GM21619 (cell line): ENCODE data around the gene XPO5.
"Not testable (repeated sequence)": the region's sequence is repeated elsewhere in the genome, so short reads cannot be mapped to it uniquely, and the experiment has no call there.

ENCODE experiments used
- ATAC-seq: cut with Tn5 transposase; IDR thresholded peaks from one replicate; pipeline ENCODE4 v1.9.1; 2021; ENCODE audit not compliant: unreplicated experiment

The XPO5 gene

DNA sequence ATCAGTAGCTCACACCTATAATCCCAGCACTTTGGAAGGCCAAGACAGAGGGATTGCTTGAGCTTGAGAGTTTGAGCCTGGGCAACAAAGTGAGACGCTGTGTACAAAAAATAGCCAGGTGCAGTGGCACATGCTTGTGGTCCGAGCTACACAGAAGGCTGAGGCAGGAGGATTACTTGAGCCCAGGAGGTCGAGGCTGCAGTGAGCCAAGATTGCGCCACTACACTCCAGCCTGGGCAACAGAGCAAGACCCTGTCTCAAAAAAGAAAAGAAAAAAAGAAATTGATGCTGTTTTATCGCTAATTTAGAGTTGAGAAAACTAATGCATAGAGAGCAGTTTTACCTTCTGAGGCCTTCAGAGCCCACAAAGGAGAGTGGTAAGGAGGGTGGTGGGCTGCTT, 77.5 kb downstream of the XPO5 start:
- not testable (repeated sequence) for ATAC-seq

DNA sequence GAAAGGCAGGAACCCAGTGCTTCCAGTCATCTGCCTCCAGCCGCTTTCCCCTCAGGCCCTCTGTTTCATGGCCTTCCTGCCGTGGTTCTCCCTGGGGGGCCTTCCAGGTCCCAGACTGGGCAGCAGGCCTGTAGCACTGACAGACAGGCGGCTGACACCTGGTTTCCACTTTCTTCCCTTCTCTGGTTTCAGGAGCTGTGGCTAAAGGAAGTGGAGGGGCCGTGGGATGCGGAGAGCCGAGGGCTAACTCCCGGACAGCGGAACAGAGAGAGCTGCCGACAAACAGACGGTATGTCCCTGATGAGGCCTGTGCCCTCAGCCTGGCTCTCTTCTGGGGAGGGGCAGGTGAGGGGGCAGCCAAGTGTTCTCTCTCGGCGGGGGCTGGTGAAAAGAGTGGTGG, 78.1 kb downstream of the XPO5 start:
- ATAC-seq = no peak

DNA sequence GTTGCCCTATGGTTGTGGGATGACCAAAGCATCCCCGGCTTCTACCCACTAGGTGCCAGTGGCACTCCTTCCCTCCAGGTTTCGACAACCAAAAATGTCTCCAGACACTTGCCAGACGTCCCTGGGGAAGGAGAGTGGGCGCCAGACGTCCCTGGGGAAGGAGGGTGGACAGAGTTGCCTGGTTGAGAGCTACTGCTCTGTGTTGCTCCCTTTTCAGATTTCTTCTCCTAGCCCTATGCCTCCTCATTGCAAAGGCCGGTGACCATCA, 78.8 kb downstream of the XPO5 start:
- ATAC-seq = no peak

DNA sequence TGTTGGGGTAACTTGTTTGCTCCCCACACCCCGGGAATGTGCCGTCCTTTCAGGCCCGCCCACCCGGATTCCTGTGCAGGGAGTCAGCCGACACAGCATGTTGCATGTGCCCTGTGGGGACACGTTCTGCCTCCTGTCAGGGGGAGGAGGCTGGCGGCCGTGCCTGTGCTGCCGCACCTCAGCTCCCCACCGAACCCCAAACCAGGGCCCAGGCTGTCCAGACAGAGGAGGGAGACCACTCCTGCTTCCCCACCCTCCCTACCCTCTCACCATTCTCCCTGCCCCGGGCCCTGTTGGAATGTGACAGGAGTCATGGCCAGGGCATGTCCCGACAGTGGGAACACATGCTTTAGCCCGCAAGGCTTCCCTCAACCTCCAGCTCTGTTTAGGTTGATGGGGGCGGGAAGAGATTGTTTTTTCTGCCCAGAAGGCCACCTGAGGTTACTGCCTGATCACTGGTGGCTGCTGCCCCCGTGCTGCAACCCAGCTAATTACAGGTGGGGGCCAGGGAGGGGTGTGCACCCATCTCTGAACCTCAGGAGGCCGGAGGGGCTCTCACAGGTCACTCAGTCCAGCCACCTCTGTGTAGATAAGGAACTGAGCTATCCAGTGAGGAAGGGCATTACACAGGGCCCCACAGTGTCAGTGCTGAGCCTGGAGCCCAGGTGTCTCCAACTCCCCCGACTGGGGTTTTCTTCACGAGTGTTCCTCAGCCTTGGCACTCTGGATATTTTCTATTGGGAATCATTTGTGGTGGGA, 79.3 kb downstream of the XPO5 start:
- no peak for ATAC-seq

DNA sequence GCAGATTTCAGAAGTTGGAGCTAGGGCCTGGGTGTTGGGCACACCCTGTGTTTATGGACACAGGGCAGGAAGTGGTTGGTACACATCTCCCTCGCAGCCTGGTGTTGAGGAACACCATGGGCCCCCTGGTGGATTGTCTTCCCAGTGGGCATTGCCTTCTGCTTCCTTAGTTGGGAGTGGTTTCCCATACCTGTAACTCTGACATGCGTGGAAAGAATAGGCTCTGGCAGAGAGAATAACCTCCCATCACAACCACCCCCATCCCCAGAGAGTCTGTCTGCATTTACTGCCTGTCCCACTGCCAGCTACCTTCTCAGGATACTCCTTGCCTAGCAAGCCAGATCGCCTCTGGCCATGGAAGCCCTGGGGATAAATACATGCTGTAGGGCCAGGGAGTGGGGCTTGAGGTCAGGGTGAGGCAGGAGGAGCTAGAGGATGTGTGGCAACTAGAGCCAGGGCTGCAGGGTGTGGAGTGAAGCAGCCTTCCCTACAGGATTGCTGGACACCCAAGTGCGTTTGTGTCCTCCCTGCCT, 80.4 kb downstream of the XPO5 start:
- ATAC-seq = no peak

DNA sequence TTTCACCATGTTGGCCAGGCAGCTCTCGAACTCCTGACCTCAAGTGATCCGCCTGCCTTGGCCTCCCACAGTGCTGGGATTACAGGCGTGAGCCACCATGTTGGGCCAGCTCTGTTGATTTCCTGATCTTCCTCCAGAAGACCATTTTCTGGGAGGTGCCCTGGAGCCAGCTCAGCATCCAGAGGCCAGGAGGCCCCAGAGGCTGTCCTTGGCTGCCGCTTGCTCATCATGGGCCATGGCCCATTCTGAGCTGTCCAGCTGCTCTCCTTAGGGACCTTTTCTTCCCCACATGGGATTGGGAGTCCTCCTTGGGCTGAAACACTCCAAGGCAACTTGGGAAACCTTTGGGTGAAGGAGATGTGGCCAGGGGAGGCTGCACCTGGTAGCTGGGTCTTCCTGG, 81.1 kb downstream of the XPO5 start:
- ATAC-seq = no peak

DNA sequence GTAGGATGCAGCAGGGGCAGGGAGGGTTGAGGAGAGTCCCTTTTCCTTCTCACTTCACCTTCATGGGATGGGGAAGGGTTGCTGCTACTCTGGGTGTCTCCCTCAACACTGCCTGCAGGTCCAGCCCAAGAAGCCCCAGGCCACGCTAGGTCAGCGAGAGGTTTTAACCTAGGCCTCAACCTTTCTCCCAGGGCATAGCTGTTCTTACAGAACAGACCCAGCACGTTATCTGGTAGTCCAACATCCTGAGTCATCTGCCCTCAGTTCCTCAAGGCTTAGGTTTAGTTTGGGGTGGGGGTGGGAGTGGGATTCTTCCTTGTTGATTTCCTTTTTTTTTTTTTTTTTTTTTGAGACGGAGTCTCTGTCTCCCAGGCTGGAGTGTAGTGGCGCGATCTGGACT, 81.5 kb downstream of the XPO5 start:
- ATAC-seq = no peak

DNA sequence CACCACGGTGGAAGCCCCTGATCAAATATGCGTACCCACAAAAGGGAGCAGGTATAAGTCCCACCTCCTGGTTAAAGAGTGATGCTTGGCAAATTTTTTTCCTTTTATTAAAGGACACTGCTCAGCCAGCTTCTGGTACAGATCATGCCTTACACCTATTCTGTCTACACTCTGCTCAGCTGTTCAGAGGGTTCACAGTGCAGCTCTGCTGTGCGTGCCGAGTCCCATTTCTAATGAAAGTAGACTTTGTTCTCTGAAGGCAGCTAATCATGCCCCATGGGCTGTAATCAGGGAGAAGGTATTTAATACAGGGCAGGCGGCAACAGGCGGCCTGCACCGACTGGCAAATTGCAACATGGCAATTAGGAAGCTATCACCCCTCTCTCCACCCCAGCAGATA, 82.0 kb downstream of the XPO5 start:
- no peak for ATAC-seq

DNA sequence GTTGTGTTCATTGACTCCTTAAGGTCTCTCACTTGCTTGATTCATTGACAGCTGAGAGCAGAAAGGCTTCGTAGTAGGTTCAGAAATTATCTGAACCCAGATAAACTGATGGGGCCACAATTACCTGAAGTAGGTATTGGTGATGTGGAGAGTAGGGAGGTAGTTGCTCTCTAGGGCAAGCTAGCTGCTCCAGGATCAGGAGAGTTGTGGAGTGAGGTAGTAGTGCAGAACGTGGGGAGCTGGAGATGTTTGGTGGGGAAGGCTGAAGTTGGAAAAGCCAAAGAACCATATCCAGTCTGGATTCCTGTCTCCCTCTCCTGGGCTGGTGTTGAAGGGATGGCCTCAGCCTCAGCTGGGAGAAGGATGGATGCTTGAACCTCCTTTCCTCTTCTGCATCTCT, 82.6 kb downstream of the XPO5 start:
- no peak for ATAC-seq

DNA sequence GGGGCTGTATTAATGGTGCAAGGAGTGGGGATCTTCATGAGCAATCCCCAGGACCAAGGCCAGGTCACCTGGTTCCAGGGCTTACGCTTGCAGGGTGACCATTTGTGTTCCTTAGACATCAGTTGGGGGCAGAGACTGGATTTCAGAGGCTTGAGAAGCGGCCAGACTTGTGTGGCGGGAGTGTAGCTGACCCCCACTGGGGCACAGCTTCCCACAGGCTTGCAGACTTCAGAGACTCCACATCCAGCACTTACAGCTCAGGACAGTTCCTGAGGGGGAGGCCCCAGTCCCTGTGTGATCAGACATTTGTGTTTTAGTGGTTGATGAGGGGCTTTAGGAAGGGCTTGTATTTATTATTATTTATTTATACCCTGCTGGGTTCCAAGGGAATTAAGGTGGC, 83.2 kb downstream of the XPO5 start:
- no peak for ATAC-seq

DNA sequence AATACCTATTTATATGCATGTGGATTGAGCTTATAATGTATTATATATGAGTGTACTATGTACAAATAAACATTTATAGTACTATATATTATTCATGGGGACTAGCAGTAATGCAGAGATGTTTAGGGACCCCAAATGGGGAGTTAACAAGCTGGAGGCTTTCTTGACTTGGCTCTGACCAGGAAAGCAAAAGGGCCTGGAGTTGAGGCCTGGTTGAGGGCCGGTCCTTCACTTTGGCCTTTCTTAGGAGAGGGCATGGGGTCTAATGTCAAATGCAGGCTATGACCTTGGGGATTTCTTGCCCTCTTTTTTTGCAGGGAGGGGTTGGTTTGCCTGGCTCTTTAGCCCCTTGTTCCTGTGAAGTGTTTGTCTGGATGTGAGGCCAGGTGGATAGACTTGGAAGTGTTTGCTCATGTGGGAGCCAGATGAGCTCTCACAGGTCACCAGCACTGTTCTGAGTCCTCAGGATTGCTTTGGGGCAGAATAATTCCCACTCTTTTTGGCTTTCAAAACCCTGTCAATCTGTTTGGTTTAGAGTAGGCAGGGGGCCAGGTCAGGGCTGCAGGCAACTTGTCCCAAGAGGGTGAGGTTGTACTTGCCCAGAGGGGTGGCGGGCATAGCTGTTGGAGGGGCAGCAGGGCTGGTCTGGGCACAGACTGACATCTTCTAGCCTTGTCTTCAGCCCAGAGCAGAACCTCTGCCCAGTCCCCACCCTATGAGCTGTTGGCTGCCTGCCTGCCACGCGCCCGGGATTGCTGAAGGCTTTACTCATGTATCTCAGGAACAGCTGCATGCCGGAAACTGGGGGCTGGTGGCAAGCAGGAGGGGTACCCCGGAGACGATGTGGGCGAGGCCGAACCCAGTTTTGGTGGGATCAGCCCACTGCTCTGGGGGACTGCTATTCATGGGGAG, 83.8 kb downstream of the XPO5 start:
- no peak for ATAC-seq

DNA sequence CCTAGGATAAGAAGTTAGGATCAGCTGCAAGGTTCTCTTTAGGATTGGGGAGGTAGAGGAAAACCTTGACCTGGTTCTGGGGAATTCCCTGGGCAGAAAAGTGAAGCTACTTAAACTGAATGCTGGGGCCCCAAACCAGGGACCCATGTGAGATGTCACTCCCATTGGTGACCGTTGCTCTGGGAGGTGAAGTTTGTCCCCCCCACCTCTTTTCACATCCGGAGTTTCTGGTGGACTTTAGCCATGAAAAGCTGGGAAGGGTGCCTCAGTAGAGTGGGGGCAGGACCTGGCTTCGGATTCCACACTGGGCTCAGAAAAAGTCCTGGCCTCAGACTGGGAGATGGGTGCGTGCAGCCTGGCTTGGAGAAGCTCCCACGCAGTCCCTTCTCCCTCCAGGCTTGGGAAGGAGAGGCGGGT, 85.3 kb downstream of the XPO5 start:
- ATAC-seq = no peak

DNA sequence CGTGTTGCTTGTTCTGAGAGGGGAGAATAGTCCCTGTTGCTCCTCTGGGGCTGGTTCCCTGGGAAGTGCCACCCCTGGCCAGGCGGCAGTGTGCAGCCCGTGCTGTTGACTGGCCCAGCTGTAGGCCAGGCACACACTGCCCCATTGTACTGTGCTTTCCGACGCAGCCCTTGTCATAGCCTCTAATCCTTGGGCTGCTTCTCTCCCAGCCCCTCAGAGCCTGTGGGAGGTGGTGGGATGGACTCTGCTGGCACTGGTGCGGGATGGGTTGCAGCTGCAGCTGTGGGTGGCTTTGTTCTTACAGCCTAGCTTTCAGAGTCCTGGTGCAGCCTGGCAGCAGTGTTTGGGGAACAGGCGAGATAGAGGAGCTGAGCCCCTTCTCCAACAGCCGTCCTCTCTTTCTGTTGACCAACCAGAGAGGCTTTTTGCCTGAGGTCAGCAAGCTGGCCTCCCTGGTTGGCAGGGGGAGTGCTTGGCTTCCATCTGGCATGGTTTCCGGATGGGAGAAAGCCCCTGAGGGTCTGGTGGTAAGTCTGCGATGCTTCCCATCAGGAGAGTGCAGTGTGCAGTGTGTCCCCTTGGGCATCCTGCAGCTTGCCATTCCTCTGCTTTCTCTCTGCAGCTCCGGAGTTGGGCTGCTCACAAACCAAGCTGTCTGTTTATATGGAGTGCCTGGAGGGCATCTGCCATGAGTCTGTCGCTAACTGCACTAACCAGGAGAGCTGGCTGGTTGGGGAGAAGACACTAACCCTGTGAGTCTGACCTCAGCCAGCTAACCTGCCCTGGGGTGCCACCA, 86.4 kb downstream of the XPO5 start:
- no peak for ATAC-seq

DNA sequence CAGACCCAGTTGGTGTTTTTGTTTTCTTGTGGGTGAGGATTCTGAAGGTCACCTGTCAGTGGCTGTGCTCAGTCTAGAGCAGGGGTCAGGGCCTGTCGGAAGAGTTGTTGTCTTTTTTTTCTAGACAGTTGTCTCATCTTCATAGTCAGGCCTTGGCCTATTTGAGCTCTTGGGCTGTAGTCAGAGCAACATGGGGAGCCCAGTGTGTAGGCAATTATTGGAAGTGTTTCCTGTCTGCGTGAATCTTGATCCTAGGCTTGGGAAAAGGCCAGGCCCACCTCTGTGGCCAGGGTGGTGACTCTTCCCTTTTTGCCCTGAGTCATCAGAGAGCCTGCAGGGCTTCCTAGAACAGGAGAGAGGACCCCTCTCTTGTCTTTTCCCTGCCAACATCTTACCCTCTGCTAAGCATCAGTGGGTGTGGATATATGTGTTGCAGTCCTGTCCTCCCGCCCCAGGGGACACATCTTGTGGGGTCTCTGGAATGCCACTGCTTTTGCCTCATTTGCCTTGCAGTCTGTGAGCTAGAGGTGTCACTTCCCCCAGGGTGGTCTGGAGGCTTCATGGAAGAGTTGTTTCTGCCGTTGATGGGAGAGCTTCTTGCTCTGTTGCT, 87.1 kb downstream of the XPO5 start:
- no peak for ATAC-seq

DNA sequence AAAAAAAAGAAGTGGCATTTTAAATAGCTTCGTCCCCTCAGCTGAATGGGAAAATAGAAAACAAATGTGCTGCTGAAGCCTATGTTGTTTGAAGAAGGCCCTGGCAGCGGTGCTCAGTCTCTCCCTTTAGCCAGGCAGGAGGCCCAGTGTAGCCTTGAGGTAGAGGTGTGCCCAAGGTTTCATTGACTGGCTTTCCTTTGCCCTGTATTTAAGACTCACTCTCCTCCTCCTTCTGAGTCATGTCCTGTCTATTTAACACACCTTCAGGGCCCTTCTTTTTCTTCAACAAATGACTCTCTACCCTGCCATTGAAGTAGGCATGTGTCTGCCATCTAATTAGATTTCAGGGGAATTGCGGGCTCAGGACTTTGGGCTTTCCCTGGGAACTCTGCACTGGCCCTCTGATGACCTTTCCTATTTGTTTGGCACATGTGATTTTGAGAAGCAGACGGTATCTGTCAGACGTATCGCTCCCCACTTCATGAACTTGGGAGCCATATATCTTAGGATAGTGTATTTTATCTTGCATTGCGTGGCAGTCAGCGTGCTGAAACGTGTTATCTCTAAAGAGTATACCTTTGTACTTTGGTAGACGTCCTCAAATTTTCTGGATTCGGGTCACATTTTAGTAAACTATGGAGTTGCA, 94.1 kb downstream of the XPO5 start:
- no peak for ATAC-seq

DNA sequence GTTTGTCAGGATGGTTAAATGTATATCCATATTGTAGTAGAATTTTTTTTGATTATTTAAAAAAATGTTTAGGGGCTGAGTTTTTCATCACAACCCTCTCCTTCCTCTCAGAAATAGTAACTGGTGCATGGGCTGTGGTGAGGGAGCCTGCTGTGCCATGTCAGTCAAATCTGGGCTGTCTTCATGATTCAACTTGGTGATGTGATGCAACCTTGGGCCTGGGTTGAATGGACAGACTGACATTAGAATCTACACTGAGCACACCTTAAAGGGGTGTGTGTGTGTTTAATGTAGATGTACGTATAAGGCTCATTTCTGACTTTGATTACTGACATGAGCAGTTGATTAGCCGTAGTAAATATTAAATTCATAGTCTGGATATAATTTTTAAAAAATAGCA, 94.8 kb downstream of the XPO5 start:
- ATAC-seq = no peak

DNA sequence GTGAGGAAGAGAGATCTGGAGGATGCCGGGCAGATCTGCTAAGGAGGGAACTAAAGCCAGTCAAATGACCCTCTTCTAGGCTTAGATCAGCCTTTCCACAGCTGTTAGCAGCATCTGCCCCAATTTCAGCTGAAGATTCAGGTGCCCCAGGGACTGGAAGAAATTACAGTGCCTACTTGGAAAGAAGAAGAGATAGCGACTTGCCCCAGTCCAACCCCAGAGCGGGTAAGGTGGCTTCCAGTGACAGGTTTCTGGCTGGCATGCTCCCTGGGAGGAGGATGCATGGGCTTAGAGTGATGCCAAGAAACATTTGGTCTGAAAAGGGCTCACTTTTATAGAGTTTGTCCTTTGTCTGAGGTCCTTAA, 97.8 kb downstream of the XPO5 start:
- ATAC-seq = no peak

DNA sequence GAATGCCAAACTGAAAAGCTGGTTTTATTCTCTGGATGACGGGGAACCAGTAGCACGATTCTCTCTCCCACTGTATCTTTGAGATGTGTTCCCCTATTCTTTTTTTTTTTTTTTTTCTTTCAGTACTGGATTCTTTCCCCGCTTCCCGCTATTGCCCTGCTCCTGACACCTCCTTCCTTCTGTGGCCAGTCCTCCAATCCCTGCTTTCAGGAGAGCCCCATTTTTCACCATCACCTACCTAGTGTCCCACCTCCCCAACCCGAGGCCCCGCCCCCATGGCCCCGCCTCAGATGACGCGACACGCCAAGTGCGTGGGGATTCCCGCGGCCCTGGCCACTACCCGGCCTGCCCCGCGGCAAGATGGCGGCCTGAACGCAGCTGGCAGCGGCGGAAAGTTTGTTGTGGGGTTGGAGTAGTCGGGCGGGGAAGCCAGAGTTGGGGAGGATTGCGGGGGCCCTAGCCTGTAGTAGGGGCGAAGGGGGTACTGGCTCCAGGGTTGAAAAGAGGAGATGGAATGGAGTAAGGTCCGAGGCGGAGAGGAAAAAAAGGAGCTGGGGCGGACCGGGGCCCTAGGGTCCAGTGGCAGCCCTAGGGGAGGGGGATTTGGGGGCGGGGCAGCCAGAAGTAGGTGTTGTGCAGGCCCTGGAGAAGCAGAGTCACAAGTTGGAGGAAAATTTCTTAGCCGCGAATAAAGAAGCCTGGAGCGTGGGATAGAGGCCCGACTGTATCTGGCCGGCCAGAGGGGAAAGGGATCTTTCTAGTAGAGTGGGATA, 98.4 kb downstream of the XPO5 start, which contains the start of gene TJAP1:
Gene TJAP1 (plus strand): TSS at position 336 of the 773 bp plus-strand sequence. CDS start 21,432 bp downstream, outside the sequence.
- peak; percentile 98 for ATAC-seq

DNA sequence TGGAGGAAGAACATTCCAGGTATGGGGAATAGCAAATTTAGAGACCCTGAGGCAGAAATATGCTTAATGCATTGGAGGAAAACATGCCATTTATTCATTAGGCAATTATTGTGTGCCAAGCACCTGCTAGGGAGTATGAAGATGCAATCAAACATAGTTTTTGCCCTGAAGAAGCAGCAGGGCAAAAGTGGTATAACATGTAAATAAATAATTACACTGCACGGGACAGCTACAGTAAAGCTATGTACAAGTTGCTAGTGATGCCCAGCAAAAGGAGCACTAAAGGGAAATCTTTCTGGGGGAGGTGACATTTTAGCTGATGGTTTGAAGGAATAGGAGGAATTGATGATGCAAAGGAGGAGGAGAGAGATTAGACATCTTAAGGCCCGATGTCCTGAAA, 99.1 kb downstream of the XPO5 start:
- ATAC-seq = no peak

DNA sequence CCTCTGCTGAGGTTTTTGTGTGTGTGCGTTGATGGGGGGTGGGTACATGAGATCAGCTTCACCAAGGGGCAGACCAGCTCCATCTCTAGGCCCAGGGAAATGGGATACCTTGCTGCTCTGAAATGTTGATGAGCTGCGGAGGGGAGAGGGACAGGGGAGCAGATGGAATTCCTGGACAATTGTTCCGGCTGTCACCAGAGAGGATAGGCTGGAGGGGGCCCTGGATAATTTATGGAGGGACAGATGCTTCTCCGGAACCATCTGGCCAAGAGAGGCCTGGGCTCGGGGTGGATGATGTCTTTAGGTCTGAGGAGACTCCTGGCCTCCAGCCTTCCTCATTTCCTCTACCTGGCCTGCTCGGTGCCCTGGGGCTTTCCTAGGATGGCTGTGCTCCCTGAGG, 100.3 kb downstream of the XPO5 start:
- no peak for ATAC-seq
